Adrenal gland (tissue), 5 donors: ENCODE measurements around the gene THSD7B.

Source experiments
- POLR2A ChIP-seq, 2 donors: fragments of 450-650 bp; IDR thresholded peaks; one replicate each; pipeline ENCODE4 v1.6.1; 2017; ENCODE audit warnings: antibody characterized with exemption in 2 of 2, mild to moderate bottlenecking in 2 of 2, moderate library complexity in 1 of 2
- TF ChIP-seq, protein P1 (sequence below), 6 experiments: fragments of 450-650 bp in 4 of 6; fragments of 200-600 bp in 2 of 6; sonication (generic) in 1 of 6; IDR thresholded peaks; 1 replicate in 5 of 6; 2 replicates in 1 of 6; pipeline versions ENCODE4 v1.5.1 to v1.8.0; 2016 to 2021; ENCODE audit warnings: antibody characterized with exemption in 6 of 6, mild to moderate bottlenecking in 2 of 6, moderate library complexity in 1 of 6
- donor health status: DM: no; HTN: no; CAD: no.

DNA sequence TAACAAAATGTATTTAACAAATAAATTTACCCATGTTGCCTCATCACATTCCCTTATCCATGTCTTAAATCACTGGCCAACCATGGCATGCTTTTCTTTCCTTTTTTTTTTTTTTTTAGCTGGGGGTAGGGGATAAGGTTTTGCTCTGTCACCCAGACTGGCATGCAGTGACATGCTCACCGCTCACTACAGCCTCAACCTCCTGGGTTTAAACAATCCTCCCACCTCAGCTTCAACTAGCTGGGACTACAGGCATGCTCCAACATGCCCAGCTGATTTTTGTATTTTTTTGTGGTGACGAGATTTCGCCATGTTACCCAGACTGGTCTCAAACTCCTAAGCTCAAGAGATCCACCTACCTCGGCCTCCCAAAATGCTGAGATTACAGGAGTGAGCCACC lies 266.4 kb downstream of the THSD7B start:
- TF ChIP-seq, protein P1, sequence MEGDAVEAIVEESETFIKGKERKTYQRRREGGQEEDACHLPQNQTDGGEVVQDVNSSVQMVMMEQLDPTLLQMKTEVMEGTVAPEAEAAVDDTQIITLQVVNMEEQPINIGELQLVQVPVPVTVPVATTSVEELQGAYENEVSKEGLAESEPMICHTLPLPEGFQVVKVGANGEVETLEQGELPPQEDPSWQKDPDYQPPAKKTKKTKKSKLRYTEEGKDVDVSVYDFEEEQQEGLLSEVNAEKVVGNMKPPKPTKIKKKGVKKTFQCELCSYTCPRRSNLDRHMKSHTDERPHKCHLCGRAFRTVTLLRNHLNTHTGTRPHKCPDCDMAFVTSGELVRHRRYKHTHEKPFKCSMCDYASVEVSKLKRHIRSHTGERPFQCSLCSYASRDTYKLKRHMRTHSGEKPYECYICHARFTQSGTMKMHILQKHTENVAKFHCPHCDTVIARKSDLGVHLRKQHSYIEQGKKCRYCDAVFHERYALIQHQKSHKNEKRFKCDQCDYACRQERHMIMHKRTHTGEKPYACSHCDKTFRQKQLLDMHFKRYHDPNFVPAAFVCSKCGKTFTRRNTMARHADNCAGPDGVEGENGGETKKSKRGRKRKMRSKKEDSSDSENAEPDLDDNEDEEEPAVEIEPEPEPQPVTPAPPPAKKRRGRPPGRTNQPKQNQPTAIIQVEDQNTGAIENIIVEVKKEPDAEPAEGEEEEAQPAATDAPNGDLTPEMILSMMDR (IDR thresholded peaks at IDR 0.05), result no peak
- no peak for TF ChIP-seq POLR2A (IDR thresholded peaks at IDR 0.05)
